KG1 (cell line): ENCODE measurements around the gene GPC6.

Source experiments
- DNase-seq: peaks from one replicate; lab custom pipeline; 2025; lab: John Stamatoyannopoulos, UW

Gene GPC6

GRCh38 chr13:93230261-93230855 lies 3.8 kb downstream of the GPC6 start:
- DNase-seq = no peak

- no peak for DNase-seq
Measured at GRCh38 chr13:93231867-93232266, 5.3 kb downstream of the GPC6 start.

- DNase-seq = no peak
Measured at GRCh38 chr13:93233997-93234416, 7.4 kb downstream of the GPC6 start.

GRCh38 chr13:93234459-93234858 lies 7.9 kb downstream of the GPC6 start:
- no peak for DNase-seq

- DNase-seq = no peak
Measured at GRCh38 chr13:93235258-93236015, 8.8 kb downstream of the GPC6 start.

GRCh38 chr13:93238711-93239110 lies 12.1 kb downstream of the GPC6 start:
- no peak for DNase-seq

GRCh38 chr13:93243375-93244063 lies 16.9 kb downstream of the GPC6 start:
- DNase-seq = no peak

GRCh38 chr13:93244141-93244917 lies 17.7 kb downstream of the GPC6 start:
- DNase-seq = no peak

GRCh38 chr13:93244918-93245280 lies 18.3 kb downstream of the GPC6 start:
- DNase-seq = no peak

- DNase-seq = no peak
Measured at GRCh38 chr13:93246069-93246468, 19.5 kb downstream of the GPC6 start.

- DNase-seq = no peak
Measured at GRCh38 chr13:93248627-93249047, 22.0 kb downstream of the GPC6 start.

GRCh38 chr13:93249364-93250306 lies 23.0 kb downstream of the GPC6 start:
- no peak for DNase-seq

- no peak for DNase-seq
Measured at GRCh38 chr13:93254775-93255174, 28.2 kb downstream of the GPC6 start.

- no peak for DNase-seq
Measured at GRCh38 chr13:93256998-93257397, 30.4 kb downstream of the GPC6 start.

GRCh38 chr13:93259527-93260080 lies 33.0 kb downstream of the GPC6 start:
- DNase-seq = no peak

GRCh38 chr13:93260591-93260990 lies 34.0 kb downstream of the GPC6 start:
- no peak for DNase-seq

GRCh38 chr13:93262729-93263345 lies 36.2 kb downstream of the GPC6 start:
- DNase-seq = no peak

- DNase-seq = no peak
Measured at GRCh38 chr13:93264876-93265275, 38.3 kb downstream of the GPC6 start.

GRCh38 chr13:93265800-93266199 lies 39.2 kb downstream of the GPC6 start:
- DNase-seq = no peak

GRCh38 chr13:93266681-93267080 lies 40.1 kb downstream of the GPC6 start:
- no peak for DNase-seq
